ENCODE data around the gene C11orf71.

The C11orf71 gene, protein sequence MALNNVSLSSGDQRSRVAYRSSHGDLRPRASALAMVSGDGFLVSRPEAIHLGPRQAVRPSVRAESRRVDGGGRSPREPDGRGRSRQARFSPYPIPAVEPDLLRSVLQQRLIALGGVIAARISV

GRCh38 chr11:114400216-114400914 lies at the start of gene C11orf71, which contains the start of gene RBM7:
Gene C11orf71, minus strand, starts transcription at chr11:114400511. Its CDS starts 180 bp downstream, at chr11:114400331.
Gene RBM7, plus strand, starts transcription at chr11:114400666. Its CDS starts 6 bp downstream, at chr11:114400672.
- H3K4me1 ChIP-seq, result peaks cover 12% of the 10 kb centered on the region
- peaks cover 12% of the 10 kb centered on the region for H3K36me3 ChIP-seq (replicated peaks)
- peak within 1 kb of the TSS; percentile 67 for H3K4me3 ChIP-seq
- in situ Hi-C loops (cut with MboI; ENCODE audit: low sequenced_read_pairs), result no loop called here
- no peaks in the 10 kb centered on the region for H3K27me3 ChIP-seq (ENCODE audit: low read depth)
- no peaks in the 10 kb centered on the region for H3K9me3 ChIP-seq
- peak; percentile 95 for DNase-seq (ENCODE audit: low spot score in 2 of 2)

GRCh38 chr11:114449845-114450244 lies 49.5 kb upstream of the C11orf71 start:
- Histone ChIP-seq H3K27me3 (ENCODE audit: low read depth) (no peaks in the 10 kb centered on the region), H3K4me1 (no peaks in the 10 kb centered on the region), H3K36me3 (replicated peaks) (peaks cover 41% of the 10 kb centered on the region), H3K4me3 (no peak overlapping the region), H3K9me3 (no peaks in the 10 kb centered on the region)
- in situ Hi-C loops (cut with MboI; ENCODE audit: low sequenced_read_pairs), result no loop called here
- DNase-seq (ENCODE audit: low spot score in 2 of 2), result no peak

GRCh38 chr11:114448749-114449482 lies 48.6 kb upstream of the C11orf71 start:
- Histone ChIP-seq H3K4me3 (no peak overlapping the region), H3K9me3 (no peaks in the 10 kb centered on the region), H3K36me3 (replicated peaks) (peaks cover 41% of the 10 kb centered on the region), H3K4me1 (no peaks in the 10 kb centered on the region), H3K27me3 (ENCODE audit: low read depth) (no peaks in the 10 kb centered on the region)
- in situ Hi-C loops (cut with MboI; ENCODE audit: low sequenced_read_pairs), result no loop called here
- DNase-seq (ENCODE audit: low spot score in 2 of 2), result no peak

DNA sequence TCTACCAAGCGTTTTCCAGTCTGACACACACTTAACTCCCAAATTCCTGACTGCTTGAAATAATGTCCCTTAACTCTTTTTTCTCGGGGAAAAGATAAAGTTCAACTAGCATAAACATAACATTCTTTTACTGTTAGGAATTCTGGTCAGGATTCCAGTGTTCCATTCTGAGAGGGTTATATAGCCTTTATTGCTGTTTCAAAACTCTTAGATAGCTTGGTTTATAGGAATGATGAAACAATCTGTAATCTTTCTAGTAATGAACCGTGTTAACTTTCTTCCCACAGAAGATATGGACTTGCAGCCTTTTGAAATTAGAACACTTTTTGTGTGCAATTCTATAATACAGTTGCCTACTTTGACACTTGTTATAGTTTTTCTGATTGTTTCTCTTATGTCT lies 47.6 kb upstream of the C11orf71 start:
- no peaks in the 10 kb centered on the region for H3K27me3 ChIP-seq (ENCODE audit: low read depth)
- peaks cover 41% of the 10 kb centered on the region for H3K36me3 ChIP-seq (replicated peaks)
- DNase-seq (ENCODE audit: low spot score in 2 of 2), result no peak
- no peaks in the 10 kb centered on the region for H3K9me3 ChIP-seq
- H3K4me1 ChIP-seq, result no peaks in the 10 kb centered on the region
- H3K4me3 ChIP-seq, result no peak overlapping the region
- in situ Hi-C loops (cut with MboI; ENCODE audit: low sequenced_read_pairs), result no loop called here

DNA sequence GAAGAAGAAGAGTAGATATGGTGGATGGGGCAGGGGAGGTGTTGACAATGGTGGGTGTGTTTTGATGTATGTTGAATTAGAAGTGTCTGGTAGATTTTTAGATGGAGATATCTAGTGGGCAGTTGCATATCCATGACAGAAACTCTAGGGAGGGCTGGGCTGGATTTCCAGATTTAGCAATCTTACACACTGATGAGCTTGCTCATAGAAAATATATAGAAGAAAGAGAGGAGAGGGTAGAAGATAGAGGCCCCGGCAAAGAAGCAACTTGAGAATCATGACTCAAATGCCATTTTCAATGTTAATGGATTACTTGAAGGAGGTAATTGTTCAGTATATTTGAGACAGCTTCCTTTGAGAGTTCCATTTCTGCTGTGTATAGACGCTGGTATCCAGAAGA lies 47.1 kb upstream of the C11orf71 start:
- in situ Hi-C loops (cut with MboI; ENCODE audit: low sequenced_read_pairs), result no loop called here
- Histone ChIP-seq H3K4me3 (no peak overlapping the region), H3K9me3 (no peaks in the 10 kb centered on the region), H3K27me3 (ENCODE audit: low read depth) (no peaks in the 10 kb centered on the region), H3K4me1 (no peaks in the 10 kb centered on the region), H3K36me3 (replicated peaks) (peaks cover 41% of the 10 kb centered on the region)
- no peak for DNase-seq (ENCODE audit: low spot score in 2 of 2)

DNA sequence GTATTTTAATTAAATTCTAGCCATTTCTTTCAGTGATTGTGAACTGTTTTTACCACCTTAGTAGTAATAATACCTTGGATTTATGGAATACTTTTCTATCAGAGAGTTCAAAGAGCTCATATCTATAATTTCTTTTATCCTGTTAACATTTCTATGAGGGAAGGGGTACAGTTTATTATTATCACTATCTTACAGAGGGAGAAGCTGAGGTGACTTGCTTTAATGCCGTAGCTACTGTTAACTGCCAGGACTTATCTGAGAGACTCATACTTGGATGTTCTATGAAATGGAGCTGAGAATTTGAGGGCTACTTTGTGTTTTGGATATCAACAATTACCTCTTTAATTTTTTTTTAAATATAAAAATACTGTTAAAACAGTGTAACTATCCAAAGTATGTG lies 42.2 kb upstream of the C11orf71 start:
- in situ Hi-C loops (cut with MboI; ENCODE audit: low sequenced_read_pairs), result no loop called here

GRCh38 chr11:114441921-114442320 lies 41.6 kb upstream of the C11orf71 start:
- Histone ChIP-seq H3K4me3 (no peak overlapping the region), H3K27me3 (ENCODE audit: low read depth) (no peaks in the 10 kb centered on the region), H3K36me3 (replicated peaks) (peaks cover 15% of the 10 kb centered on the region; the same call in 1 of the 2 replicates), H3K4me1 (peaks cover 12% of the 10 kb centered on the region), H3K9me3 (no peaks in the 10 kb centered on the region)
- in situ Hi-C loops (cut with MboI; ENCODE audit: low sequenced_read_pairs), result no loop called here
- no peak for DNase-seq (ENCODE audit: low spot score in 2 of 2)

More for the DNA sequence above, 42.2 kb upstream of the C11orf71 start:
- Histone ChIP-seq H3K9me3 (no peaks in the 10 kb centered on the region), H3K36me3 (replicated peaks) (peaks cover 16% of the 10 kb centered on the region), H3K4me1 (peaks cover 12% of the 10 kb centered on the region), H3K4me3 (no peak overlapping the region), H3K27me3 (ENCODE audit: low read depth) (no peaks in the 10 kb centered on the region)
- DNase-seq (ENCODE audit: low spot score in 2 of 2), result no peak

- peak overlapping the region; percentile 93; the same call in 1 of the 2 replicates for H3K4me3 ChIP-seq
- no peaks in the 10 kb centered on the region for H3K9me3 ChIP-seq
- DNase-seq (ENCODE audit: low spot score in 2 of 2), result no peak
- peaks cover 12% of the 10 kb centered on the region; the same call in 1 of the 2 replicates for H3K36me3 ChIP-seq (replicated peaks)
- in situ Hi-C loops (cut with MboI; ENCODE audit: low sequenced_read_pairs), result no loop called here
- H3K4me1 ChIP-seq, result peaks cover 12% of the 10 kb centered on the region
- H3K27me3 ChIP-seq (ENCODE audit: low read depth), result no peaks in the 10 kb centered on the region
These were observed 40.9 kb upstream of the C11orf71 start for GRCh38 chr11:114440971-114441763.

- H3K4me3 ChIP-seq, result peak overlapping the region; percentile 93
- H3K27me3 ChIP-seq (ENCODE audit: low read depth), result no peaks in the 10 kb centered on the region
- no peaks in the 10 kb centered on the region for H3K9me3 ChIP-seq
- H3K4me1 ChIP-seq, result peaks cover 12% of the 10 kb centered on the region
- 0 out of 2 replicates have a peak, but pooled peaks cover 5% of the 10 kb centered on the region for H3K36me3 ChIP-seq (replicated peaks)
- DNase-seq (ENCODE audit: low spot score in 2 of 2), result no peak
- in situ Hi-C loops (cut with MboI; ENCODE audit: low sequenced_read_pairs), result no loop called here
These were observed 40.0 kb upstream of the C11orf71 start for GRCh38 chr11:114440121-114440860.

GRCh38 chr11:114439229-114440120 lies 39.2 kb upstream of the C11orf71 start, which contains the start of gene REXO2:
Gene REXO2, plus strand, starts transcription at chr11:114439467. Its CDS starts 62 bp downstream, at chr11:114439529.
- no peaks in the 10 kb centered on the region for H3K27me3 ChIP-seq (ENCODE audit: low read depth)
- in situ Hi-C loops (cut with MboI; ENCODE audit: low sequenced_read_pairs), result no loop called here
- no peaks in the 10 kb centered on the region for H3K9me3 ChIP-seq
- H3K36me3 ChIP-seq (replicated peaks), result 0 out of 2 replicates have a peak, but pooled peaks cover 2% of the 10 kb centered on the region
- peaks cover 12% of the 10 kb centered on the region for H3K4me1 ChIP-seq
- peak within 1 kb of the TSS; percentile 93 for H3K4me3 ChIP-seq
- peak; percentile 88 to 94 for DNase-seq (ENCODE audit: low spot score in 2 of 2)

DNA sequence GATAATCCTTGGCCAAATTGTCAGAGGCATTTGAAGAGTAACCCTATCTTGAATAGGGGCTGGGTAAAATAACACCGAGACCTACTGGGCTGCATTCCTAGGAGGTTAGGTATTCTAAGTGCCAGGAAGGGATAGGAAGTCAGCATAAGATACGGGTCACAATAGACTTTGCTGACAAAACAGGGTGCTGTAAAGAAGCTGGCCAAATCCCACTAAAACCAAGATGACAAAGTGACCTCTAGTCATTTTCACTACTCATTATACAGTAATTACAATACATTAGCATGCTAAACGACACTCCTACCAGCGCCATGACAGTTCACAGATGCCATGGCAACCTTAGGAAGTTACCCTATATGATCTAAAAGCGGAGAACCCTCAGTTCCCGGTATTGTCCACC lies 38.0 kb upstream of the C11orf71 start:
- H3K4me3 ChIP-seq, result no peak overlapping the region
- in situ Hi-C loops (cut with MboI; ENCODE audit: low sequenced_read_pairs), result no loop called here
- DNase-seq (ENCODE audit: low spot score in 2 of 2), result no peak
- 0 out of 2 replicates have a peak, but pooled peaks cover 2% of the 10 kb centered on the region for H3K36me3 ChIP-seq (replicated peaks)
- H3K27me3 ChIP-seq (ENCODE audit: low read depth), result no peaks in the 10 kb centered on the region
- H3K9me3 ChIP-seq, result no peaks in the 10 kb centered on the region
- peaks cover 12% of the 10 kb centered on the region for H3K4me1 ChIP-seq

DNA sequence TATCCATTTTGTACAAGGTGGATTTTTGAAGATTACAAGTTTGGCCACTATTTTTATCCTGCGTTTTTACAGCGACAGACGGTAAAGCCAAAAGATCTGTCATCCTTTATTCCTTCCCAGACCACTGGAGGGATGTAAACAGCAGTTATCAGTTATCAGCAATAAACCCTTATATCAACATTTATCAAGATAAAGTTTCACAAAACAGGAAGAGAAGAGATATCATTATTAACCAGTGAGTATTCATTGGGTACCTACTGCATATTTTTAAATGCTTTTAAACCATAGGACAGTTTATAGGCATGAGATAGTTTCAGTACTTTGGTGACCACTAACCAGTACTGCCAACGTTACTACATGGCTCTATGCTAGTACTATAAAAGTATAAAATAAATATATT lies 33.1 kb upstream of the C11orf71 start:
- in situ Hi-C loops (cut with MboI; ENCODE audit: low sequenced_read_pairs), result no loop called here
- H3K9me3 ChIP-seq, result no peaks in the 10 kb centered on the region
- H3K36me3 ChIP-seq (replicated peaks), result no peaks in the 10 kb centered on the region
- H3K27me3 ChIP-seq (ENCODE audit: low read depth), result no peaks in the 10 kb centered on the region
- no peak for DNase-seq (ENCODE audit: low spot score in 2 of 2)
- no peak overlapping the region for H3K4me3 ChIP-seq
- no peaks in the 10 kb centered on the region for H3K4me1 ChIP-seq
